Measurements from ENCODE around the gene ACTN3.

GRCh38 chr11:66498506-66498905 lies 48.2 kb upstream of the ACTN3 start:
- TF ChIP-seq CTCF (IDR thresholded peaks at IDR 0.05) (no peak), POLR2A (IDR thresholded peaks at IDR 0.05) (no peak)

Data from testis (tissue), 2 donors.